IPS-NIHi11 (cell line): Measurements from ENCODE around the gene PGA4.

Source experiments
- DNase-seq: peaks from one replicate; pipeline ENCODE4 v3.0.0; 2012; ENCODE audit warnings: mixed read lengths, low spot score

Gene PGA4

GRCh38 chr11:61279934-61280659, 58.0 kb downstream of the PGA4 start:
- no peak for DNase-seq

DNA sequence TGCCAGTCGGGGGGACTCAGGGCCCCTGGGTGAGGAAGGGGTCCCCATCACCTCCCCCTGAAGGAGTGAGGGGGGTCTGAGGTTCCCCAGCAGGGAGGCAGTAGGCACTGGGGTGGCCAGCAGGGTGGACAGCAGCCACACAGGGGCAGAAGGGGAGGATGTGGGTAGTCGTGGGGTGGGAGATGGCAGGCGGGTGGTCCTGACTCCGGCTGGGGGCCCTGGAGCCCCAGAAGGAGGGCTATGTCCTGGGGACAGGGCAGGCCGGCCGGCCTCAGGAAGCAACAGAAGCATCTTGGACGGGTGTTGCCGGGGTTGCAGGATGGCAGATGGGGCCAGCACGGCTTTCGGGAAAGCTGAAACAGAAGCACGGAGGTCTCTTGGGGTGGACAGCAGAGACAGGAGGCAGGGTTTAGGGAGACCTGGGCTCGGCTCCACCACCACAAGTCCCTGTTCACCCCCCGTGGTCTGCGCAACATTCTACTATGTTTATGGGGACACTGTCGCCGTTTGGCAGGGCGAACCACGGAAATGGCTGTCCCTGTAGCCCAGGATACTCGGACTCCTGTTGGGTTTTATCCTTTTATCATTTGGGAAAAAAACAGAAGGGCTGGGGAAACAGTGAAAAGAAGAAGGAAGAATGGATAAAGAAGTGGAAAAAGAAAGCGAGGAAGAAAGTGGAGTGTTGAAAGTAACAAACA, 58.9 kb downstream of the PGA4 start:
- no peak for DNase-seq
